ENCODE measurements around the gene ELOF1.

Gene ELOF1

DNA sequence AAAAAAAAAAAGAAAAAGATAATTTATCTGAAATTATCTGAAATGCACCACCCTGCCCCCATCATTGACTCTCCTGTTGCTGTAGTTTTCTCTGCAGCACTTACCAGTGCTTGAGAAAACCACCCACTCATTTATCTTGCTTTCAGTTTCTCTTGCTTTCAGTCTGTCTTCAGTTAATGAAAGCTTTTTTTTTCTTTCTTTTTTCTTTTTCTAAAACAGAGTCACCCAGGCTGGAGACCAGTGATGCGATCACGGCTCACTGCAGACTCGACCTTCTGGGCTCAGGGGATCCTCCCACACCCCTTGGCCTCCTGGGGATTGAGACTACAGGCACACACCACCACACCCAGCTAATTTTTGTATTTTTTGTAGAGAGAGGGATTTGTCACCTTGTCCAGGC is 22.7 kb upstream of the ELOF1 start:
- no peaks in the 10 kb centered on the region for H3K36me3 ChIP-seq
- H3K27me3 ChIP-seq (ENCODE audit: insufficient read depth, low read depth, severe bottlenecking): no peaks in the 10 kb centered on the region
- no peak overlapping the region for H3K4me3 ChIP-seq (ENCODE audit: low read depth, low read length)
- TF ChIP-seq, protein P1, sequence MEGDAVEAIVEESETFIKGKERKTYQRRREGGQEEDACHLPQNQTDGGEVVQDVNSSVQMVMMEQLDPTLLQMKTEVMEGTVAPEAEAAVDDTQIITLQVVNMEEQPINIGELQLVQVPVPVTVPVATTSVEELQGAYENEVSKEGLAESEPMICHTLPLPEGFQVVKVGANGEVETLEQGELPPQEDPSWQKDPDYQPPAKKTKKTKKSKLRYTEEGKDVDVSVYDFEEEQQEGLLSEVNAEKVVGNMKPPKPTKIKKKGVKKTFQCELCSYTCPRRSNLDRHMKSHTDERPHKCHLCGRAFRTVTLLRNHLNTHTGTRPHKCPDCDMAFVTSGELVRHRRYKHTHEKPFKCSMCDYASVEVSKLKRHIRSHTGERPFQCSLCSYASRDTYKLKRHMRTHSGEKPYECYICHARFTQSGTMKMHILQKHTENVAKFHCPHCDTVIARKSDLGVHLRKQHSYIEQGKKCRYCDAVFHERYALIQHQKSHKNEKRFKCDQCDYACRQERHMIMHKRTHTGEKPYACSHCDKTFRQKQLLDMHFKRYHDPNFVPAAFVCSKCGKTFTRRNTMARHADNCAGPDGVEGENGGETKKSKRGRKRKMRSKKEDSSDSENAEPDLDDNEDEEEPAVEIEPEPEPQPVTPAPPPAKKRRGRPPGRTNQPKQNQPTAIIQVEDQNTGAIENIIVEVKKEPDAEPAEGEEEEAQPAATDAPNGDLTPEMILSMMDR (IDR thresholded peaks at IDR 0.05; ENCODE audit: low read depth, low read length): no peak
- DNase-seq: no peak
- H3K9me3 ChIP-seq (ENCODE audit: severe bottlenecking): no peaks in the 10 kb centered on the region
- no peak overlapping the region for H3K27ac ChIP-seq

DNA sequence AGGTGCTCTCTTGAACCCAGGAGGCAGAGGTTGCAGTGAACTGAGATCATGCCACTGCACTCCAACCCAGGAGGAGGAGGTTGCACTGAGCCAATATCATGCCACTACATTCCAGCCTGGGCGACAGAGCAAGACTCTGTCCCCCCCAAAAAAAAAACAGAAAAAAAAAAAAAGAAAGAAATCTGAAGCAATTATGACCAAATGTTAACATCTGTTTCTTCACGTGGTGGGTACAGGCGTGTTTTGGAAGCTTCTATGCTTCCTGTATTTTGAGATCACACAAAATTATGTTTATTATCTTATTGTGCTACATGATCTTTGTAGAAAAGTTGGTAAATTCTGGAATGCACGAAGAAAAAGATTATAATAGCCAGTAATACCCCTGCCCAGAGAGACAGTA is 21.1 kb upstream of the ELOF1 start:
- no peak for DNase-seq
- TF ChIP-seq, protein P1 (IDR thresholded peaks at IDR 0.05; ENCODE audit: low read depth, low read length): no peak
- Histone ChIP-seq H3K36me3 (no peaks in the 10 kb centered on the region), H3K27ac (no peak overlapping the region), H3K4me3 (ENCODE audit: low read depth, low read length) (no peak overlapping the region), H3K9me3 (ENCODE audit: severe bottlenecking) (no peaks in the 10 kb centered on the region), H3K27me3 (ENCODE audit: insufficient read depth, low read depth, severe bottlenecking) (no peaks in the 10 kb centered on the region)

DNA sequence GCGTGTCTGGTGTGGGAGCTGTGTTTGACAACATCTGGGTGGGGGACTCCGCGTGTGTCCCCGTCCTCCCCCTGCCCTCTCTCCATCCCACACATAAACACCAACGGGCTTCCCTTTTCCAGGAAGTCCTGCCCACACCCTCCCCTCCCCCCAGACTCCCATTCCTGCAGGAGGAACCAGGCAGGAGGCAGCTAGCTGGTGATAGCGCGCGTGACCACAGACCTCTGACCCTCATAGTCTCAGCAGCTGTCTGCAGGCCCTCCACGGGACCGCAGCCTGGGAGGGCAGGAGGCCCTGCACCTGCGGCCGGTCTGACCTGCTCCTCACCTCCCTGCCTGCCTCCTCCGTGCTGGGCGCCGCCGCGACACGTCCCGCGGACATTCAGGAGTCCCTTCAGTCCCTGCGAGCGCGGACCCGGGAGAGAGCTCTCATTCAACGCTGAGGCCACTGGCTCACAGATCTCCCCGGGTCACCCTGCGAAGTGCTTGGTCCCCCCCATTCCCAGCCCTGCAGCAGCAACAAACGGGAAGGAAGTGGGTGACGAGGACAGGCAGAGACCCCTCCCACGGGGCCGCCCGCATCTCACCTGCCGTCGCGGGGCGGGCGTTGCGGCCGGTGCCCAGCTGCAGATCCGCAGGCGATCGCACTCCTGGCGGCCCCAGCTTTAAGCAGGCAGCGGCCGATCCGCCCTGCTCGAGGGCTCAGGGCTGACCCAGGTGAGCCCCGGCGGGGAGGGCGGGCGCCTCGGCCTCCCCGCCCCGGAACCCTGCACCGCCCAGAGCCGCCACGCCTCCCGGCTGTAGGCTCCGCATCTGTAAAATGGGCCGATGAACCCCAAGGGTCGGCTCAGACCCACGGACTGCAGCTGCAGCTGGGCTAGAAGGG is 19.5 kb upstream of the ELOF1 start:
- Histone ChIP-seq H3K4me3 (ENCODE audit: low read depth, low read length) (no peak overlapping the region), H3K27me3 (ENCODE audit: insufficient read depth, low read depth, severe bottlenecking) (no peaks in the 10 kb centered on the region), H3K9me3 (ENCODE audit: severe bottlenecking) (no peaks in the 10 kb centered on the region), H3K27ac (no peak overlapping the region), H3K36me3 (no peaks in the 10 kb centered on the region)
- TF ChIP-seq, protein P1 (IDR thresholded peaks at IDR 0.05; ENCODE audit: low read depth, low read length): no peak
- peak; percentile 19 for DNase-seq

DNA sequence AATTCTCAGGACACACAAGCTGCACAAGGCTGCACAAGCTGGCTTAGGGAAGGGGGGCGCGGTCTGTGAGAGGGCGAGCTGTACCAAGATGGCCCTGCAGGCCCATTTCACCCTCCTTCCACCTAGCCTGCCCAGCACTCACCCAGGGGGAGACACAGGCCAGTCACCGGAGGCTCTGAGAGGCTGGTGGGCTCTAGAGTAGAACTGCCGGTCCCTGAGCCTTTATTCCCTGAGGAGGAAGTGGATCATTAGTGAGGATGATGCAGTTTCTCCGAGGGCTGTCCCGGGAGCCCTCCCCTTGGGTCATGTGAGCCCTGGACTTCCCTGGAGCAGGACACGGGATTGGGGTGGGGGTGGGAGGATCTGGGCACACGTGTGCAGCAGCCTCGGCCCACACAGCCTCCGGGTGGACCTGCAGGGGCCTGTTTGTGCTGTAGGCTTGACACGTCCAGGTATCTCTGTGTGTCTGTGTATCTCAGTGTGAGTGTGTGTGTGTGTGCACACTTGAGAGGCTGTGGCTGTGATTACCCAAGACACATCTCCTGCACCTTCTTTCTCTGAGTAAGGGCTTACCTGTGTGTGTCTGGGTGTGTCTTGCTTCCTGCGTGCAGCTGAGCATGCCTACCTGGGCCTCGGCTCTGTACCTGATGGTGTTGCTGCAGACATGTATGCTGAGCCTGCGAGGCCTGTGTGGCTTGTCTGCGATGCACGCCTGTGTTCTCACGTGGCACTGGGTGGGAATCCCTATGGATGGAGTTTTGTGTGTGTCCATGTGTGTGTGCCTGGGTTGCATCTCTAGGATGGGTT is 18.6 kb upstream of the ELOF1 start, which contains the start of gene ACP5:
Gene ACP5 (minus strand): TSS at position 195 of the 807 bp plus-strand sequence. CDS start 328 bp downstream, outside the sequence.
- Histone ChIP-seq H3K27me3 (ENCODE audit: insufficient read depth, low read depth, severe bottlenecking) (no peaks in the 10 kb centered on the region), H3K4me3 (ENCODE audit: low read depth, low read length) (peak within 1 kb of the TSS; percentile 32), H3K27ac (peak within 1 kb of the TSS; percentile 77), H3K36me3 (no peaks in the 10 kb centered on the region), H3K9me3 (ENCODE audit: severe bottlenecking) (no peaks in the 10 kb centered on the region)
- DNase-seq: peak; percentile 68
- TF ChIP-seq, protein P1 (IDR thresholded peaks at IDR 0.05; ENCODE audit: low read depth, low read length): no peak

DNA sequence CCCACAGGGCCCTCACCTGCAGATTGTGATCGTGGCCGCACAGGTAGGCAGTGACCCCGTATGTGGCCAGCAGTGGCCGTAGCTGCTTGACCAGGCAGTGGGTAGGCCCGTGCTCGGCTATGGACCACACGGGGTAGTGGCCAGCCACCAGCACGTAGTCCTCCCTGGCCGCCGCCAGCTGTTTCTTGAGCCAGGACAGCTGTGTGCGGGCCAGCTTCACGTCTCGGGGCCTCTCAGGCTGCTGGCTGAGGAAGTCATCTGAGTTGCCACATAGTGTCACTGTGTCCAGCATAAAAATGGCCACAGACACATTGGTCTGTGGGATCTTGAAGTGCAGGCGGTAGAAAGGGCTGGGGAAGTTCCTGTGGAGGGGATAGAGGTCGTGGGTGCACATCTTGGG is 17.2 kb upstream of the ELOF1 start:
- TF ChIP-seq, protein P1 (IDR thresholded peaks at IDR 0.05; ENCODE audit: low read depth, low read length): no peak
- Histone ChIP-seq H3K4me3 (ENCODE audit: low read depth, low read length) (no peak overlapping the region), H3K9me3 (ENCODE audit: severe bottlenecking) (no peaks in the 10 kb centered on the region), H3K36me3 (no peaks in the 10 kb centered on the region), H3K27ac (no peak overlapping the region), H3K27me3 (ENCODE audit: insufficient read depth, low read depth, severe bottlenecking) (no peaks in the 10 kb centered on the region)
- no peak for DNase-seq
